ENCODE data around the gene RAB11A. TPM values are rescaled to one million over a fixed set of nuclear protein-coding genes. Genes with fewer than 3 reads are reported as not detected.

Gene RAB11A
- total RNA-seq, 3 donors from 2014 or later (not counting 1 experiment from before 2014, with no cell fraction given) = 84.7 to 97.1 (median 87.5) TPM

DNA sequence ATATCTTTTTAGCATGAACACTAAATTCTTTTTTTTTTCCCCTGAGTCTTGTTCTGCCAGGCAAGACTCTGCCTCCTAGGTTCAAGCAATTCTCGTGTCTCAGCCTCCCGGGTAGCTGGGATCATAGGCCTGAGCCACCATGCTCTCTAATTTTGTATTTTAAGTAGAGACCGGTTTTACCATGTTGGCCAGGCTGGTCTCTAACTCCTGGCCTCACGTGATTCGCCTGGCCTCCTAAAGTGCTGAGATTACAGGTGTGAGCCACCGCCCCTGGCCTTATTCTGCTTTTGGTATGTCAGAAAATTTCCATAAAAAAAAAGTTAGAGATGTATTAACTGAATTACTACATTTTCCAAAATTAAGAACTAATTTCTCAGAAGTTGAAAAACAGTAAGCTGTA, 14.3 kb downstream of the RAB11A start:
- Histone ChIP-seq H3K27ac (ENCODE audit: low read length) (no peak overlapping the region), H3K36me3 (ENCODE audit: control insufficient read depth, insufficient read depth, low read length) (peaks cover 59% of the 10 kb centered on the region), H3K9me3 (ENCODE audit: control insufficient read depth, insufficient read depth, low read length) (no peaks in the 10 kb centered on the region), H3K4me3 (ENCODE audit: low read length) (no peak overlapping the region), H3K4me1 (ENCODE audit: control insufficient read depth, insufficient read depth, low read length) (peaks cover 8% of the 10 kb centered on the region), H3K27me3 (ENCODE audit: control insufficient read depth, insufficient read depth, low read length) (no peaks in the 10 kb centered on the region)
- H3K27ac Mint-ChIP-seq = peak overlapping the region in 1 of 2 donors; percentile 45
- no peak for TF ChIP-seq CTCF (IDR thresholded peaks at IDR 0.05)
- H3K4me1 Mint-ChIP-seq = peaks cover 31 to 46% of the 10 kb centered on the region in 2 donors
- no peak for ATAC-seq
- intact Hi-C loops (cut with micrococcal nuclease) = no loop called here
- H3K9me3 Mint-ChIP-seq = no peaks in the 10 kb centered on the region
- peaks cover 23% of the 10 kb centered on the region for H3K36me3 Mint-ChIP-seq
- no peak overlapping the region for H3K4me3 Mint-ChIP-seq
- DNase-seq = no peak
- H3K27me3 Mint-ChIP-seq (ENCODE audit: low read depth in 2 of 2) = no peaks in the 10 kb centered on the region
- 93% methylated on average over 5 of the region's 6 CpGs for WGBS (ENCODE audit: insufficient coverage)

DNA sequence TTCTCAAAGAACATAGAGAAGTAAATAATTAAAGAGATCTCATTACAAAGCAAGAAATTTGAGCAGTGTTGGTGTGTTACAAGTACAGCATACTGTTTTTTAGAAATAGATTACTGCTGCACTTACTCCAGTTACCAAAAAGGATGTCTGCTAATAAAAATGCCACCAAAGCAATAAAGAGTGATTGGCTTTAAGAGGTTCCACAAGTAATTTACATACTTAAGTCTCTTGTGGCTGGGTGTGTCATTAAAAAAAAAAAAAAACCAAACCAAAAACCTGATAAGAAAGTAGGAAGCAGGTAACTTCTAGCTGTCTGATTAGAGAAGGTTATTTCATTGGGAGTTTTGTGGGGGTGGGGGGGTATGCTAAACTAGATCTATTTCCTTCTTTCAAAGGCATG, 15.2 kb downstream of the RAB11A start:
- TF ChIP-seq CTCF (IDR thresholded peaks at IDR 0.05) = no peak
- no peak overlapping the region for H3K4me3 Mint-ChIP-seq
- no peaks in the 10 kb centered on the region for H3K27me3 Mint-ChIP-seq (ENCODE audit: low read depth in 2 of 2)
- peak in 1 of 2 donors; percentile 37 for DNase-seq
- H3K9me3 Mint-ChIP-seq = no peaks in the 10 kb centered on the region
- Histone ChIP-seq H3K9me3 (ENCODE audit: control insufficient read depth, insufficient read depth, low read length) (no peaks in the 10 kb centered on the region), H3K4me3 (ENCODE audit: low read length) (no peak overlapping the region), H3K4me1 (ENCODE audit: control insufficient read depth, insufficient read depth, low read length) (peaks cover 8% of the 10 kb centered on the region), H3K27ac (ENCODE audit: low read length) (no peak overlapping the region), H3K36me3 (ENCODE audit: control insufficient read depth, insufficient read depth, low read length) (peaks cover 57% of the 10 kb centered on the region), H3K27me3 (ENCODE audit: control insufficient read depth, insufficient read depth, low read length) (no peaks in the 10 kb centered on the region)
- peaks cover 31 to 49% of the 10 kb centered on the region in 2 donors for H3K4me1 Mint-ChIP-seq
- intact Hi-C loops (cut with micrococcal nuclease) = no loop called here
- peak overlapping the region; percentile 45 to 59 for H3K27ac Mint-ChIP-seq
- peaks cover 23% of the 10 kb centered on the region for H3K36me3 Mint-ChIP-seq
- ATAC-seq = no peak

GRCh38 chr15:65885668-65886218, 16.5 kb downstream of the RAB11A start:
- H3K9me3 ChIP-seq (ENCODE audit: control insufficient read depth, insufficient read depth, low read length) = no peaks in the 10 kb centered on the region
- H3K4me3 ChIP-seq (ENCODE audit: low read length) = no peak overlapping the region
- no peak for ATAC-seq
- intact Hi-C loops (cut with micrococcal nuclease) = no loop called here
- peaks cover 23% of the 10 kb centered on the region for H3K36me3 Mint-ChIP-seq
- H3K4me3 Mint-ChIP-seq = no peak overlapping the region
- no peaks in the 10 kb centered on the region for H3K27me3 Mint-ChIP-seq (ENCODE audit: low read depth in 2 of 2)
- peaks cover 8% of the 10 kb centered on the region for H3K4me1 ChIP-seq (ENCODE audit: control insufficient read depth, insufficient read depth, low read length)
- H3K27me3 ChIP-seq (ENCODE audit: control insufficient read depth, insufficient read depth, low read length) = no peaks in the 10 kb centered on the region
- peaks cover 52% of the 10 kb centered on the region for H3K36me3 ChIP-seq (ENCODE audit: control insufficient read depth, insufficient read depth, low read length)
- TF ChIP-seq CTCF (IDR thresholded peaks at IDR 0.05) = no peak
- H3K27ac ChIP-seq (ENCODE audit: low read length) = no peak overlapping the region
- no peaks in the 10 kb centered on the region for H3K9me3 Mint-ChIP-seq
- peak overlapping the region; percentile 19 to 56 for H3K27ac Mint-ChIP-seq
- DNase-seq = no peak
- WGBS (ENCODE audit: insufficient coverage) = 96% methylated on average over 4 of the region's 4 CpGs
- peaks cover 31 to 50% of the 10 kb centered on the region in 2 donors for H3K4me1 Mint-ChIP-seq

GRCh38 chr15:65887565-65887964, 18.3 kb downstream of the RAB11A start:
- Mint-ChIP-seq H3K36me3 (peaks cover 23% of the 10 kb centered on the region), H3K27ac (peak overlapping the region; percentile 64 to 70)

More at GRCh38 chr15:65887565-65887964, 18.3 kb downstream of the RAB11A start:
- Histone ChIP-seq H3K4me3 (ENCODE audit: low read length) (no peak overlapping the region), H3K36me3 (ENCODE audit: control insufficient read depth, insufficient read depth, low read length) (peaks cover 52% of the 10 kb centered on the region), H3K4me1 (ENCODE audit: control insufficient read depth, insufficient read depth, low read length) (peaks cover 3% of the 10 kb centered on the region), H3K9me3 (ENCODE audit: control insufficient read depth, insufficient read depth, low read length) (no peaks in the 10 kb centered on the region), H3K27ac (ENCODE audit: low read length) (no peak overlapping the region), H3K27me3 (ENCODE audit: control insufficient read depth, insufficient read depth, low read length) (no peaks in the 10 kb centered on the region)
- H3K9me3 Mint-ChIP-seq = no peaks in the 10 kb centered on the region
- intact Hi-C loops (cut with micrococcal nuclease) = no loop called here
- WGBS (ENCODE audit: insufficient coverage) = 8% methylated on average over 3 of the region's 3 CpGs
- DNase-seq (peak in 1 of 2 donors; percentile 78), ATAC-seq (peak in 2 of 3 donors; percentile 36 to 50)
- H3K4me3 Mint-ChIP-seq = no peak overlapping the region
- no peaks in the 10 kb centered on the region for H3K27me3 Mint-ChIP-seq (ENCODE audit: low read depth in 2 of 2)
- no peak for TF ChIP-seq CTCF (IDR thresholded peaks at IDR 0.05)
- peaks cover 21 to 41% of the 10 kb centered on the region in 2 donors for H3K4me1 Mint-ChIP-seq
